Esophagus mucosa (tissue), 1 donor: Measurements from ENCODE around the gene GIMAP4. TPM values are rescaled to one million over a fixed set of nuclear protein-coding genes. Genes with fewer than 3 reads are reported as not detected.
"Not testable (repeated sequence)": the region's sequence is repeated elsewhere in the genome, so short reads cannot be mapped to it uniquely, and the experiment has no call there.

Source experiments
- ATAC-seq: fragments of 200-7000 bp; cut with Tn5 transposase; one replicate; pipeline ENCODE4 v1.9.1; 2020
- total RNA-seq: library from RNA; stranded (reverse); gene quantifications from one replicate; pipeline ENCODE4 v1.2.4, GENCODE V29; 2023
- donor health status: DM: yes; HTN: yes; CAD: no.

Gene GIMAP4
- 3.4 TPM for total RNA-seq

- ATAC-seq = peak; percentile 36
These were observed at the start of gene GIMAP4 for GRCh38 chr7:150567169-150567568. Gene GIMAP4, plus strand, starts transcription at chr7:150567390. Its CDS starts 2,512 bp downstream, at chr7:150569902.

GRCh38 chr7:150519310-150519709 lies 47.9 kb upstream of the GIMAP4 start:
- no peak for ATAC-seq

DNA sequence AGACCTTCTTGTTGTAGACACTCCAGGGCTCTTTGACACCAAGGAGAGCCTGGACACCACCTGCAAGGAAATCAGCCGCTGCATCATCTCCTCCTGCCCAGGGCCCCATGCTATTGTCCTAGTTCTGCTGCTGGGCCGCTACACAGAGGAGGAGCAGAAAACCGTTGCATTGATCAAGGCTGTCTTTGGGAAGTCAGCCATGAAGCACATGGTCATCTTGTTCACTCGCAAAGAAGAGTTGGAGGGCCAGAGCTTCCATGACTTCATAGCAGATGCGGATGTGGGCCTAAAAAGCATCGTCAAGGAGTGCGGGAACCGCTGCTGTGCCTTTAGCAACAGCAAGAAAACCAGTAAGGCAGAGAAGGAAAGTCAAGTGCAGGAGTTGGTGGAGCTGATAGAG lies 47.0 kb upstream of the GIMAP4 start:
- no peak for ATAC-seq

DNA sequence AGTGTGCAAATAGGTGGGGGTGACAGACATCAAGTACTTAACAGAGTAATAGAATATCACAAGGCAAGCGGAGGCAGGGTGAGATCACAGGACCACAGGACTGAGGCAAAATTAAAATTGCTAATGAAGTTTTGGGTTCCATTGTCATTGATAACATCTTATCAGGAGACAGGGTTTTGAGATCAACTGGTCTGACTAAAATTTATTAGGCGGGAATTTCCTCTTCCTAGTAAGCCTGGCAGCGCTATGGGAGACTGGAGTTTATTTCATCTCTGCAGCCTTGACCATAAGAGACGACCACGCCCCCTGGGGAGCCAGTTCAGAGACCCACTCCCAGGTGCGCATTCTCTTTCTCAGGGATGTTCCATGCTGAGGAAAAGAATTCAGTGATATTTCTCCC lies 44.3 kb upstream of the GIMAP4 start:
- not testable (repeated sequence) for ATAC-seq

- no peak for ATAC-seq
These were observed 43.2 kb upstream of the GIMAP4 start for GRCh38 chr7:150524018-150524417.

GRCh38 chr7:150531704-150532103 lies 35.5 kb upstream of the GIMAP4 start:
- ATAC-seq = no peak

DNA sequence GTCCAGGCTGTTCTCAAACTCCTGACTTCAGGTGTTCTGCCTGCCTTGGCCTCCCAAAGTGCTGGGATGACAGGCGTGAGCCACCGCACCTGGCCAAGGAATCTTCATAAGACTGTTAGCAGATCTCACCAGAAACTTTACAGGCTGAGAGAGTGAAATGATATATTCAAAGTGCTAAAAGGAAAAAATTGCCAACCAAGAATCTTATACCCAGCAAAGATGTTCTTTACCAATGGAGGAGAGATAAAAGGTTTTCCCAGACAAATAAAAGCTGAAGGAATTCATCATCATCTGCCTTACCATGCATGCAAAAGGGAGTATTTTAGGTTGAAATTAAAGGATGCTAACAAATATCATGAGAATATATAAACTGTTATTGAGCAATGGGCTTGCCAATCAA lies 28.9 kb upstream of the GIMAP4 start:
- no peak for ATAC-seq

DNA sequence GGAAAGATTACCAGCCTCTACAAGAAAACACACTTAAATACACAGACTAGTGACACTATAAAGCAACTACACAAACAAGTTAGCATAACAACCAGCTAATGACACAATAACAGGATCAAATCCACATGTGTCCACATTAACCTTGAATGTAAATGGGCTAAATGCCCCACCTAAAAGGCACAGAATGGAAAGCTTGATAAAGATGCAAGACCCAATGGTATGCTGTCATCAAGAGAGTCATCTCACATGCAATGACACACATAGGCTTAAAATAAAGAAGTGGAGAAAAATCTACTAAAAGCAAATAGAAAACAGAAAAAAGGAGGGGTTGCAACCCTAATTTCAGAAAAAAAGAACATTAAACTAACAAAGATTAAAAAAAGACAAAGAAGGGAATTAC lies 14.0 kb upstream of the GIMAP4 start:
- no peak for ATAC-seq

GRCh38 chr7:150556521-150557138 lies 10.6 kb upstream of the GIMAP4 start:
- no peak for ATAC-seq

GRCh38 chr7:150560486-150560885 lies 6.7 kb upstream of the GIMAP4 start:
- no peak for ATAC-seq

DNA sequence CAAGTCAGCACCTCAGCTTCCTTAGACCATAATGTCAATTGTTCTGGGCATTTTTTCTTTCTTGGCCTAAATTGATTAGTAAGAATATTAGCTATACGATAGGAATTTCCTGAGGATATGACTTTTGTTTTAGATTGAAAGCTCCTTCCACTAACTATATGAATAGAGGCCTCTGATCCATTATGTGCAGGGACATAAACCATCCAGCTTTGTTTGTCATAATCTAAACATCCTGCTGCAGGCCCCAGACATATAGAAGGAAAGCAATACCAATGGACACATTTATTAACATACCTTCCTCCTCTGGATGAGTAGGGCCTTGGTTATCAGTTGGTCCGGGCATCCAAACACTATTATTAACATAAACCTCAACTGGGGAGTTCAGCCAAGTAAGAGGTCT lies 4.3 kb upstream of the GIMAP4 start:
- ATAC-seq = no peak

- ATAC-seq = no peak
These were observed 3.2 kb upstream of the GIMAP4 start for GRCh38 chr7:150564006-150564405.

DNA sequence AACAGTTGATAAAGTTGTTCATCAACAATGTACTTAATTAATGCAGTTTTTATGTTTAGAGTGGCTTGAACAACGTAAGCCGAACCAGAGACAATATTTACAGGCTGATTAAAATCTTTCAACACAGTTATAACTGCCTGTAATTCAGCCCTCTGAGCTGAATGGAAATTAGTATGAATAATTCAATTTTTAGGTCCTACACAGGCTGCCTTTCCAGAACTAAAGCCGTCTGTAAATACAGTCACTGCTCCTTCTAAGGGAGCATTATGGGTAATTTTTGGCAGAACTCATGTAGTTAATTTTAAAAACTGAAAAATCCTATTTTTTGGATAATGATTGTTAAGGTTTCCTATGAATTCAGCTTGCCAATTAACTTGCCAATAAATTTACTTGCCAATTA lies 2.6 kb upstream of the GIMAP4 start:
- no peak for ATAC-seq

- no peak for ATAC-seq
These were observed 2.0 kb upstream of the GIMAP4 start for GRCh38 chr7:150565239-150565638.

- ATAC-seq = no peak
These were observed 1.1 kb upstream of the GIMAP4 start for GRCh38 chr7:150566123-150566522.

GRCh38 chr7:150566572-150566971 lies 618 bp upstream of the GIMAP4 start:
- no peak for ATAC-seq

GRCh38 chr7:150567871-150568301 lies 696 bp downstream of the GIMAP4 start:
- ATAC-seq = no peak

DNA sequence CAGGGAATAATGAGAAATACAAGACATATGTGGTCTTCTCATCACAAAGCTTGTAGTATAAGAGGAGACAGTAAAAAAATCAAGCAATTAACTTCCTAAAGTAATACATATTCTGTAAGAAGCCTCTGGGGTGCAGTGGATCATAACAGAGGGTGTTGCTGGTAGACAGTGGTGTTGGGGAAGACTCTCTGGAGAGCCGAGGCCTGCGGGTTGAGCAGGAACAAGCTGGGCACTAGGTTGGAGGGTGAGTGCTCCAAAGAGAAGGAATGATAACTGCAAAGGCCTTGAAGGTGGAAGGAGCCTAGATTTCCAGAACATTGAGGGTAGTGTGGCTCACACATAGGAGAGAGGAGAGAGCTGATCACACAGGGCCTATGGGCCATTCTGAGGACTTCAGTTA lies 1.5 kb downstream of the GIMAP4 start:
- ATAC-seq = no peak

- no peak for ATAC-seq
These were observed 2.2 kb downstream of the GIMAP4 start for GRCh38 chr7:150569245-150569955.

- no peak for ATAC-seq
These were observed 3.6 kb downstream of the GIMAP4 start for GRCh38 chr7:150570556-150571465.

DNA sequence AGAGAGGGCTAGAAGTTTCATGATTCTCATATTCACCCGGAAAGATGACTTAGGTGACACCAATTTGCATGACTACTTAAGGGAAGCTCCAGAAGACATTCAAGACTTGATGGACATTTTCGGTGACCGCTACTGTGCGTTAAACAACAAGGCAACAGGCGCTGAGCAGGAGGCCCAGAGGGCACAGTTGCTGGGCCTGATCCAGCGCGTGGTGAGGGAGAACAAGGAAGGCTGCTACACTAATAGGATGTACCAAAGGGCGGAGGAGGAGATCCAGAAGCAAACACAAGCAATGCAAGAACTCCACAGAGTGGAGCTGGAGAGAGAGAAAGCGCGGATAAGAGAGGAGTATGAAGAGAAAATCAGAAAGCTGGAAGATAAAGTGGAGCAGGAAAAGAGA lies 5.3 kb downstream of the GIMAP4 start:
- ATAC-seq = no peak

DNA sequence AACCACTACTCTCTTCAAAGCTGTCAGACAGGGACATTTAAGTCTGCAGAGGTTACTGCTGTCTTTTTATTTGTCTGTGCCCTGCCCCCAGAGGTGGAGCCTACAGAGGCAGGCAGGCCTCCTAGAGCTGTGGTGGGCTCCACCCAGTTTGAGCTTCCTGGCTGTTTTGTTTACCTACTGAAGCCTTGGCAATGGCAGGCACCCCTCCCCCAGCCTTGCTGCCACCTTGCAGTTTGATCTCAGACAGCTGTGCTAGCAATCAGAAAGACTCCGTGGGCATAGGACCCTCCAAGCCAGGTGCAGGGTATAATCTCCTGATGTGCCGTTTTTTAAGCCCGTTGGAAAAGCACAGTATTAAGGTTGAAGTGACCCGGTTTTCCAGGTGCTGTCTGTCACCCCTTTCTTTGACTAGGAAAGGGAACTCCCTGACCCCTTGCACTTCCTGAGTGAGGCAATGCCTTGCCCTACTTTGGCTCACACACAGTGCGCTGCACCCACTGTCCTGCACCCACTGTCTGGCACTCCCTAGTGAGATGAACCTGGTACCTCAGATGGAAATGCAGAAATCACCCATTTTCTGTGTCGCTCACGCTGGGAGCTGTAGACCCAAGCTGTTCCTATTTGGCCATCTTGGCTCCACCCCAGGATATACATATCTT lies 12.9 kb downstream of the GIMAP4 start:
- not testable (repeated sequence) for ATAC-seq
